ENCODE measurements around the gene BTC.
"Not testable (repeated sequence)": the region's sequence is repeated elsewhere in the genome, so short reads cannot be mapped to it uniquely, and the experiment has no call there.

GRCh38 chr4:74812056-74812455 lies 17.7 kb upstream of the BTC start:
- TF ChIP-seq, protein P1, sequence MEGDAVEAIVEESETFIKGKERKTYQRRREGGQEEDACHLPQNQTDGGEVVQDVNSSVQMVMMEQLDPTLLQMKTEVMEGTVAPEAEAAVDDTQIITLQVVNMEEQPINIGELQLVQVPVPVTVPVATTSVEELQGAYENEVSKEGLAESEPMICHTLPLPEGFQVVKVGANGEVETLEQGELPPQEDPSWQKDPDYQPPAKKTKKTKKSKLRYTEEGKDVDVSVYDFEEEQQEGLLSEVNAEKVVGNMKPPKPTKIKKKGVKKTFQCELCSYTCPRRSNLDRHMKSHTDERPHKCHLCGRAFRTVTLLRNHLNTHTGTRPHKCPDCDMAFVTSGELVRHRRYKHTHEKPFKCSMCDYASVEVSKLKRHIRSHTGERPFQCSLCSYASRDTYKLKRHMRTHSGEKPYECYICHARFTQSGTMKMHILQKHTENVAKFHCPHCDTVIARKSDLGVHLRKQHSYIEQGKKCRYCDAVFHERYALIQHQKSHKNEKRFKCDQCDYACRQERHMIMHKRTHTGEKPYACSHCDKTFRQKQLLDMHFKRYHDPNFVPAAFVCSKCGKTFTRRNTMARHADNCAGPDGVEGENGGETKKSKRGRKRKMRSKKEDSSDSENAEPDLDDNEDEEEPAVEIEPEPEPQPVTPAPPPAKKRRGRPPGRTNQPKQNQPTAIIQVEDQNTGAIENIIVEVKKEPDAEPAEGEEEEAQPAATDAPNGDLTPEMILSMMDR (IDR thresholded peaks at IDR 0.05; ENCODE audit: low read depth, low read length) = not testable (repeated sequence)
- TF ChIP-seq EZH2phosphoT487 (IDR thresholded peaks at IDR 0.05; ENCODE audit: low read depth) = not testable (repeated sequence)

Measured in OCI-LY3 (cell line).